Measurements from ENCODE around the gene EFCAB8. TPM values are rescaled to one million over a fixed set of nuclear protein-coding genes. Genes with fewer than 3 reads are reported as not detected.

EFCAB8 gene
- total RNA-seq, 1 donor from 2014 or later = 0.32 TPM

GRCh38 chr20:32983459-32984112, 124.9 kb downstream of the EFCAB8 start:
- no peak for TF ChIP-seq CTCF (IDR thresholded peaks at IDR 0.05)
- Mint-ChIP-seq H3K36me3 (ENCODE audit: low read depth) (no peaks in the 10 kb centered on the region), H3K4me3 (ENCODE audit: unreplicated experiment) (no peak overlapping the region), H3K27me3 (ENCODE audit: low read depth) (peaks cover 23% of the 10 kb centered on the region), H3K27ac (ENCODE audit: unreplicated experiment) (no peak overlapping the region), H3K9me3 (ENCODE audit: low read depth) (no peaks in the 10 kb centered on the region), H3K4me1 (ENCODE audit: low read depth) (no peaks in the 10 kb centered on the region)
- DNase-seq (ENCODE audit: low spot score) = peak; percentile 68

GRCh38 chr20:32984196-32984595, 125.5 kb downstream of the EFCAB8 start:
- Mint-ChIP-seq H3K9me3 (ENCODE audit: low read depth) (no peaks in the 10 kb centered on the region), H3K27me3 (ENCODE audit: low read depth) (peaks cover 22% of the 10 kb centered on the region), H3K4me3 (ENCODE audit: unreplicated experiment) (no peak overlapping the region), H3K36me3 (ENCODE audit: low read depth) (no peaks in the 10 kb centered on the region), H3K4me1 (ENCODE audit: low read depth) (no peaks in the 10 kb centered on the region), H3K27ac (ENCODE audit: unreplicated experiment) (no peak overlapping the region)
- peak; percentile 22 for DNase-seq (ENCODE audit: low spot score)
- no peak for TF ChIP-seq CTCF (IDR thresholded peaks at IDR 0.05)

- no peak overlapping the region for H3K27ac Mint-ChIP-seq (ENCODE audit: unreplicated experiment)
Observed at GRCh38 chr20:32984631-32985354, 126.1 kb downstream of the EFCAB8 start.

GRCh38 chr20:32985596-32985995, 126.9 kb downstream of the EFCAB8 start:
- peaks cover 17% of the 10 kb centered on the region for H3K27me3 Mint-ChIP-seq (ENCODE audit: low read depth)
- no peak overlapping the region for H3K4me3 Mint-ChIP-seq (ENCODE audit: unreplicated experiment)
- no peaks in the 10 kb centered on the region for H3K4me1 Mint-ChIP-seq (ENCODE audit: low read depth)
- H3K9me3 Mint-ChIP-seq (ENCODE audit: low read depth) = no peaks in the 10 kb centered on the region
- H3K36me3 Mint-ChIP-seq (ENCODE audit: low read depth) = no peaks in the 10 kb centered on the region
- no peak overlapping the region for H3K27ac Mint-ChIP-seq (ENCODE audit: unreplicated experiment)
- no peak for TF ChIP-seq CTCF (IDR thresholded peaks at IDR 0.05)
- DNase-seq (ENCODE audit: low spot score) = peak; percentile 43

More at GRCh38 chr20:32984631-32985354, 126.1 kb downstream of the EFCAB8 start:
- TF ChIP-seq CTCF (IDR thresholded peaks at IDR 0.05) = no peak
- H3K9me3 Mint-ChIP-seq (ENCODE audit: low read depth) = no peaks in the 10 kb centered on the region
- no peak overlapping the region for H3K4me3 Mint-ChIP-seq (ENCODE audit: unreplicated experiment)
- no peaks in the 10 kb centered on the region for H3K4me1 Mint-ChIP-seq (ENCODE audit: low read depth)
- no peaks in the 10 kb centered on the region for H3K36me3 Mint-ChIP-seq (ENCODE audit: low read depth)
- DNase-seq (ENCODE audit: low spot score) = peak; percentile 52
- peaks cover 18% of the 10 kb centered on the region for H3K27me3 Mint-ChIP-seq (ENCODE audit: low read depth)

- H3K27me3 Mint-ChIP-seq (ENCODE audit: low read depth) = peaks cover 16% of the 10 kb centered on the region
- peak; percentile 84 for DNase-seq (ENCODE audit: low spot score)
- no peaks in the 10 kb centered on the region for H3K4me1 Mint-ChIP-seq (ENCODE audit: low read depth)
- TF ChIP-seq CTCF (IDR thresholded peaks at IDR 0.05) = no peak
- H3K36me3 Mint-ChIP-seq (ENCODE audit: low read depth) = no peaks in the 10 kb centered on the region
- no peak overlapping the region for H3K4me3 Mint-ChIP-seq (ENCODE audit: unreplicated experiment)
- H3K27ac Mint-ChIP-seq (ENCODE audit: unreplicated experiment) = no peak overlapping the region
- H3K9me3 Mint-ChIP-seq (ENCODE audit: low read depth) = no peaks in the 10 kb centered on the region
Observed at GRCh38 chr20:32986331-32986966, 127.7 kb downstream of the EFCAB8 start.
